Smooth muscle cell (in vitro differentiated cells): Measurements from ENCODE around the gene CLCA2. TPM values are rescaled to one million over a fixed set of nuclear protein-coding genes. Genes with fewer than 3 reads are reported as not detected.

Experiments
- DNase-seq: peaks from one replicate; lab custom pipeline; 2025; ENCODE audit not compliant: unreplicated experiment; lab: John Stamatoyannopoulos, UW
- H2AFZ ChIP-seq: fragments of 200-600 bp; sonication (generic); 2 replicates; pipeline ENCODE4 v1.6.0; 2016; ENCODE audit warnings: antibody characterized with exemption, low read depth, mild to moderate bottlenecking
- H3F3A ChIP-seq: fragments of 200-600 bp; sonication (generic); 2 replicates; pipeline ENCODE4 v1.6.0; 2017; ENCODE audit warnings: antibody characterized with exemption, low read depth
- H3K27ac ChIP-seq: fragments of 200-600 bp; sonication (generic); 2 replicates; pipeline ENCODE4 v1.5.1; 2016; ENCODE audit warnings: low read depth, mild to moderate bottlenecking
- H3K27me3 ChIP-seq: fragments of 200-600 bp; sonication (generic); 2 replicates; pipeline ENCODE4 v1.6.1; 2016; ENCODE audit warnings: low read depth, mild to moderate bottlenecking
- H3K36me3 ChIP-seq: fragments of 200-600 bp; sonication (generic); 2 replicates; pipeline ENCODE4 v1.5.1; 2016; ENCODE audit warnings: low read depth
- H3K4me1 ChIP-seq: fragments of 200-600 bp; sonication (generic); 2 replicates; pipeline ENCODE4 v1.5.1; 2016; ENCODE audit warnings: low read depth
- H3K4me2 ChIP-seq: fragments of 200-600 bp; sonication (generic); 2 replicates; pipeline ENCODE4 v1.6.0; 2016; ENCODE audit warnings: mild to moderate bottlenecking
- H3K4me3 ChIP-seq: fragments of 200-600 bp; sonication (generic); 2 replicates; pipeline ENCODE4 v1.5.1; 2016; ENCODE audit warnings: mild to moderate bottlenecking
- H3K79me2 ChIP-seq: fragments of 200-600 bp; sonication (generic); 2 replicates; pipeline ENCODE4 v1.6.0; 2016; ENCODE audit warnings: low read depth, mild to moderate bottlenecking
- H3K9ac ChIP-seq: fragments of 200-600 bp; sonication (generic); 2 replicates; pipeline ENCODE4 v1.6.0; 2016; ENCODE audit warnings: low read depth
- H3K9me3 ChIP-seq: fragments of 200-600 bp; sonication (generic); replicated peaks from 2 replicates; pipeline ENCODE4 v1.5.1; 2016; ENCODE audit warnings: low read depth
- H4K20me1 ChIP-seq: fragments of 200-600 bp; sonication (generic); 2 replicates; pipeline ENCODE4 v1.6.0; 2016; ENCODE audit warnings: low read depth
- WGBS: methylation state at CpG from one replicate; pipeline ENCODE4 v1.1.7; 2016; ENCODE audit warnings: low lambda C conversion rate; 5-methylcytosine and 5-hydroxymethylcytosine counted together
- polyA plus RNA-seq: library from polyadenylated mRNA; unstranded; fragments of >200 nt; fragmentation: Nextera tagmentation; extraction: Ambion mirVana; gene quantifications from 2 replicates; pipeline ENCODE4 v1.2.1, GENCODE V29; 2016
- total RNA-seq: library from RNA; depleted of rRNA; stranded (reverse); fragments of >200 nt; gene quantifications from 2 replicates; pipeline ENCODE4 v1.2.3, GENCODE V29; 2014
- TF ChIP-seq, protein P1 (sequence below): fragments of 200-600 bp; sonication (generic); IDR thresholded peaks from 2 replicates; pipeline ENCODE4 v1.5.1; 2017; ENCODE audit warnings: borderline replicate concordance, mild to moderate bottlenecking, antibody characterized with exemption; ENCODE audit not compliant: insufficient read depth, poor library complexity, severe bottlenecking

Gene CLCA2
- total and polyA plus RNA-seq, 2 experiments from 2014 or later, result 1.00 to 24.2 TPM

DNA sequence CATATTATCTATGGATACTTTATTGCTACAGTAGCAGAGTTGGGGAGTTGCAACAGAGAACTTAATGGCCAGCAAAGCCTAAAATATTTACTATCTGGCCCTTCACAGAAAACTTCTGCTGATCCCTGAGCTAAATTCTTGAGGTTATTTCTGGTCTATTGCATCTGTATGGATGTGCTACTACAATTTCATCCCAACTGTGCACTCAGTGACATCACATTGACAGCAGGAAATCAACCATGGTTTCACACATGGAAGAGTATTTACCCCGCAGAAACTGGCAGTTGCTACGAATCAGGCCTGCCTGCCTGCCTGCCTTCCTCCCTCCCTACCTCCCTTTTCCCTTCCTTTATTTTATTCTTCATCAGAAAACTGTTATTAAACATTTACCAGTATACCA lies 12.1 kb downstream of the CLCA2 start:
- Histone ChIP-seq H3K4me1 (no peaks in the 10 kb centered on the region), H3K27ac (no peak overlapping the region), H2AFZ (no peak overlapping the region), H3K9me3 (no peaks in the 10 kb centered on the region), H3K4me2 (no peak overlapping the region), H3K9ac (no peak overlapping the region), H3K27me3 (peaks cover 9% of the 10 kb centered on the region), H4K20me1 (no peaks in the 10 kb centered on the region), H3F3A (no peaks in the 10 kb centered on the region), H3K4me3 (no peak overlapping the region), H3K79me2 (no peaks in the 10 kb centered on the region), H3K36me3 (no peaks in the 10 kb centered on the region)
- TF ChIP-seq, protein P1, sequence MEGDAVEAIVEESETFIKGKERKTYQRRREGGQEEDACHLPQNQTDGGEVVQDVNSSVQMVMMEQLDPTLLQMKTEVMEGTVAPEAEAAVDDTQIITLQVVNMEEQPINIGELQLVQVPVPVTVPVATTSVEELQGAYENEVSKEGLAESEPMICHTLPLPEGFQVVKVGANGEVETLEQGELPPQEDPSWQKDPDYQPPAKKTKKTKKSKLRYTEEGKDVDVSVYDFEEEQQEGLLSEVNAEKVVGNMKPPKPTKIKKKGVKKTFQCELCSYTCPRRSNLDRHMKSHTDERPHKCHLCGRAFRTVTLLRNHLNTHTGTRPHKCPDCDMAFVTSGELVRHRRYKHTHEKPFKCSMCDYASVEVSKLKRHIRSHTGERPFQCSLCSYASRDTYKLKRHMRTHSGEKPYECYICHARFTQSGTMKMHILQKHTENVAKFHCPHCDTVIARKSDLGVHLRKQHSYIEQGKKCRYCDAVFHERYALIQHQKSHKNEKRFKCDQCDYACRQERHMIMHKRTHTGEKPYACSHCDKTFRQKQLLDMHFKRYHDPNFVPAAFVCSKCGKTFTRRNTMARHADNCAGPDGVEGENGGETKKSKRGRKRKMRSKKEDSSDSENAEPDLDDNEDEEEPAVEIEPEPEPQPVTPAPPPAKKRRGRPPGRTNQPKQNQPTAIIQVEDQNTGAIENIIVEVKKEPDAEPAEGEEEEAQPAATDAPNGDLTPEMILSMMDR, result no peak
- no peak for DNase-seq
- WGBS, result 68% methylated on average over 2 of the region's 2 CpGs

DNA sequence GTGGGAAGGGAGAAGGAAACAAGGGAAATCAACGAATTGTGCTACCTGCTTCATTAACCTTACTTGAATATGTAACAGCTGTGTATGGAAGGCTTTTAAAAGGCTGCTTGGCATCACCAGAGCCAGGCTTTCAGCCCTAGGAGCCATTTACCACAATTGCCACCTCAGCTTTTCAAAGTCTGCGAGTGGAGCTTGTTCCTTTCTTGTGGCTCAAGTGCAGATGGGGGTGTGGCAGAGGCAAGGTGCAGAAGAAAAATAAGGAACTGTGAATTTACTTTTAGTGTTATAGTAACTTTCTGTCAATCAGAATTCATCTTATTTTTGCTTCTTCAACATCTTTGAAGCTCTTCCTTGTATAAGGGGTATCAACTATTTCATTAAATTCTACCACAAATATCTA lies 17.6 kb downstream of the CLCA2 start:
- no peaks in the 10 kb centered on the region for H3K9me3 ChIP-seq
- H3K9ac ChIP-seq, result no peak overlapping the region
- H4K20me1 ChIP-seq, result no peaks in the 10 kb centered on the region
- H3K4me2 ChIP-seq, result no peak overlapping the region
- H3K27me3 ChIP-seq, result peaks cover 9% of the 10 kb centered on the region
- no peaks in the 10 kb centered on the region for H3K79me2 ChIP-seq
- H3K4me3 ChIP-seq, result no peak overlapping the region
- H3K36me3 ChIP-seq, result no peaks in the 10 kb centered on the region
- DNase-seq, result no peak
- no peak overlapping the region for H2AFZ ChIP-seq
- H3K27ac ChIP-seq, result no peak overlapping the region
- no peaks in the 10 kb centered on the region for H3F3A ChIP-seq
- WGBS, result 87% methylated on average over 2 of the region's 2 CpGs
- TF ChIP-seq, protein P1, result no peak
- H3K4me1 ChIP-seq, result no peaks in the 10 kb centered on the region

DNA sequence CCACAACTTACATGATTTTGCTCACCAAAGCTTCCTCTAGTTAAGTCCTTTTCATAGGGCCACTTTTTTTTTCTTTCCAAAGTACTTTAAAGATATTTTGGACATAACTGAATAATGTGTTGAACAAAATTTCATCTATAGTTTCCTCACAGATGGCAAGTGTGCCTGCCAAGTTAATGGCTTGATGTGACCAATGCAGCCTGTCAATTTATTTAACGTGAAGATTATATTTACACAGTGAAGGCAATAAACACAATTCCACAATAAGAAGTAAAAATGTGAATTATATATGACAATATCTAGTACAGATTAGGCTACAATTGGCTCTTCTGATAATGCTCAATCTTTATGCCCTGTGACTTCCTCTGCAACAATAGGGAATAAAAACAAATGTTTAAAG lies 18.0 kb downstream of the CLCA2 start:
- Histone ChIP-seq H2AFZ (no peak overlapping the region), H3K27me3 (peaks cover 9% of the 10 kb centered on the region), H3K79me2 (no peaks in the 10 kb centered on the region), H3K4me2 (no peak overlapping the region), H3K4me1 (no peaks in the 10 kb centered on the region), H4K20me1 (no peaks in the 10 kb centered on the region), H3K9me3 (no peaks in the 10 kb centered on the region), H3K27ac (no peak overlapping the region), H3K4me3 (no peak overlapping the region), H3K36me3 (no peaks in the 10 kb centered on the region), H3K9ac (no peak overlapping the region), H3F3A (no peaks in the 10 kb centered on the region)
- no peak for DNase-seq
- WGBS, result 85% methylated on average over 1 of the region's 1 CpG
- TF ChIP-seq, protein P1, result no peak

DNA sequence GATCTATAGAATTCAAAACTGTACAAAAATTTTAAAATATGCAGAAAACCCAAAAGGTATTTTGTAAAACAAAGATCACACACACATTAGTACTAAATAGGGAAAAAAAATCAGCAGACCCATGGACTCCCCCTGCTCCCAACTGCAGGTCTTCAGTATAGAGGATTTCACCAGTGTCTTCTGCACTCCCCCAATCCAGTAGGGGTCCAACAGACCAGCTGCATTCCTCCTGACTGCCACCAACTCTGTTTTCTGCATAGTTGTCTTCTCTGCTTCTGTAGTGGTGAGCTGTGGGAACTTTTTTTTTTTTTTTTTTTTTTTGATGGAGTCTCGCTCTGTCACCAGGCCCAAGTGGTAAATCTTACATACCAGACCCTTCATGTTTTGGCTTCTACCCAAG lies 21.9 kb downstream of the CLCA2 start:
- WGBS, result 75% methylated on average over 1 of the region's 1 CpG
- TF ChIP-seq, protein P1, result no peak
- Histone ChIP-seq H2AFZ (no peak overlapping the region), H3K27me3 (peaks cover 8% of the 10 kb centered on the region), H3K9me3 (no peaks in the 10 kb centered on the region), H3K36me3 (no peaks in the 10 kb centered on the region), H3F3A (no peaks in the 10 kb centered on the region), H3K9ac (no peak overlapping the region), H3K4me2 (no peak overlapping the region), H4K20me1 (no peaks in the 10 kb centered on the region), H3K4me1 (no peaks in the 10 kb centered on the region), H3K27ac (no peak overlapping the region), H3K4me3 (no peak overlapping the region), H3K79me2 (no peaks in the 10 kb centered on the region)
- DNase-seq, result no peak
